Large intestine (tissue), 3 donors: ENCODE measurements around the gene CARD9. TPM values are rescaled to one million over a fixed set of nuclear protein-coding genes. Genes with fewer than 3 reads are reported as not detected.

ENCODE experiments used
- DNase-seq, 2 donors: peaks; one replicate each; pipeline versions ENCODE4 v3.0.0 to v3.0.0-alpha.2; 2013
- H3K27ac ChIP-seq: one replicate; pipeline ENCODE4 v1.5.1; 2013; ENCODE audit warnings: low read length
- H3K27me3 ChIP-seq: 2 replicates; pipeline ENCODE4 v1.6.1; 2013; ENCODE audit warnings: low read length; ENCODE audit not compliant: control insufficient read depth, insufficient read depth
- H3K36me3 ChIP-seq: 2 replicates; pipeline ENCODE4 v1.6.1; 2013; ENCODE audit warnings: low read length; ENCODE audit not compliant: control insufficient read depth, insufficient read depth
- H3K4me1 ChIP-seq: one replicate; pipeline ENCODE4 v1.6.1; 2013; ENCODE audit warnings: low read length; ENCODE audit not compliant: control insufficient read depth, insufficient read depth
- H3K4me3 ChIP-seq: one replicate; pipeline ENCODE4 v1.5.1; 2013; ENCODE audit warnings: low read length
- H3K9me3 ChIP-seq: one replicate; pipeline ENCODE4 v1.6.1; 2013; ENCODE audit warnings: mild to moderate bottlenecking, low read depth, low read length, moderate library complexity; ENCODE audit not compliant: control insufficient read depth
- WGBS: methylation state at CpG from one replicate; pipeline ENCODE4 v1.1.5; 2013; ENCODE audit warnings: low lambda C conversion rate; ENCODE audit not compliant: insufficient coverage; 5-methylcytosine and 5-hydroxymethylcytosine counted together
- polyA plus RNA-seq: library from polyadenylated mRNA; unstranded; fragments of 120-200 nt; gene quantifications from one replicate; pipeline ENCODE4 v1.2.1, GENCODE V29; 2013

Gene CARD9
- polyA plus RNA-seq, 1 donor, result 2.4 TPM

GRCh38 chr9:136334541-136334940 lies 38.9 kb downstream of the CARD9 start:
- H3K4me3 ChIP-seq, result no peak overlapping the region
- no peak overlapping the region for H3K27ac ChIP-seq
- peaks cover 6% of the 10 kb centered on the region for H3K36me3 ChIP-seq
- no CpG with 5 or more reads among the region's 21 CpGs for WGBS
- peaks cover 9% of the 10 kb centered on the region for H3K4me1 ChIP-seq
- H3K27me3 ChIP-seq, result no peaks in the 10 kb centered on the region
- no peak for DNase-seq
- H3K9me3 ChIP-seq, result no peaks in the 10 kb centered on the region

DNA sequence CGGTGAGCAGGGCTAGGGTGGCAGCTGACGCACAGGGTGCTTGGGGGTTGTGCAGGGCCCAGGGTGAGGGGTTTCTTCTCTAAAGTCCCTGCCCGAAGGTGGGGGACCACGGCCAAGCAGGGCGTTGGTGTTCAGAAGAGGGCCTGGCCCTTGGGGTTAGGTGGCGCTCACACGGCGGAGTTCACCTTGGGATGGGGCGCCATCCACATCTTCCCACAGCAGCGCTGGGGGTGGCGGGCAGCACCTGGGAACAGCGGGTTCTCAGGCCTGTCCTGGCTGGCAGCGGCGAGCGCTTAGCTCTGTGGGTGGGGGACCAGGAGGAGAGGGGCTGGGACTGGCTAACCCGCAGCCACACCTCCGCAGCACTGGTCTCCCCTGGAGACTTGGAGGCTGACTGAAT lies 40.0 kb downstream of the CARD9 start:
- no peak overlapping the region for H3K4me3 ChIP-seq
- H3K4me1 ChIP-seq, result peaks cover 19% of the 10 kb centered on the region
- H3K27me3 ChIP-seq, result no peaks in the 10 kb centered on the region
- H3K9me3 ChIP-seq, result no peaks in the 10 kb centered on the region
- DNase-seq, result no peak
- no CpG with 5 or more reads among the region's 17 CpGs for WGBS
- H3K36me3 ChIP-seq, result peaks cover 6% of the 10 kb centered on the region
- H3K27ac ChIP-seq, result no peak overlapping the region

DNA sequence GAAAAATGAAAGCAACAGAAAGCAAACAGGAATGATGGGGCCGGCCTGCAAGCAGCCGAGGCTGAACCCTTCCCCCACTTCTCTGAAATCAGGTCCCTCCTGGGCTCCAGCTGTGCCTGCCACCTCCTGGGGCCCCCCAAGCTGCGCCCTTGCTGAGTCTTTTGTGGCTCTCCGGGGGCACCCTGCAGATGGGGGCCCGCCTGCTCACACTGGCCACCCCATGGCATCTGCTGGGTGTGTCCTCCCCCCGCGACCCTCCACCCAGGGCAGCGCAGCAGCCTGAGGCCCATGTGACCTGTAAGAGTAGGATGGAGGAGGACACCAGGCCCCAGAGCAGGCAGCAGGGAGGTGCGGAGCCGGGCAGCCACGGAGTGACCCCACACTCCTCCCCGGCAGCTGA lies 40.4 kb downstream of the CARD9 start:
- H3K4me3 ChIP-seq, result no peak overlapping the region
- no peaks in the 10 kb centered on the region for H3K9me3 ChIP-seq
- no peak overlapping the region for H3K27ac ChIP-seq
- no peaks in the 10 kb centered on the region for H3K27me3 ChIP-seq
- H3K36me3 ChIP-seq, result peaks cover 6% of the 10 kb centered on the region
- peaks cover 23% of the 10 kb centered on the region for H3K4me1 ChIP-seq
- DNase-seq, result no peak
- WGBS, result no CpG with 5 or more reads among the region's 12 CpGs

DNA sequence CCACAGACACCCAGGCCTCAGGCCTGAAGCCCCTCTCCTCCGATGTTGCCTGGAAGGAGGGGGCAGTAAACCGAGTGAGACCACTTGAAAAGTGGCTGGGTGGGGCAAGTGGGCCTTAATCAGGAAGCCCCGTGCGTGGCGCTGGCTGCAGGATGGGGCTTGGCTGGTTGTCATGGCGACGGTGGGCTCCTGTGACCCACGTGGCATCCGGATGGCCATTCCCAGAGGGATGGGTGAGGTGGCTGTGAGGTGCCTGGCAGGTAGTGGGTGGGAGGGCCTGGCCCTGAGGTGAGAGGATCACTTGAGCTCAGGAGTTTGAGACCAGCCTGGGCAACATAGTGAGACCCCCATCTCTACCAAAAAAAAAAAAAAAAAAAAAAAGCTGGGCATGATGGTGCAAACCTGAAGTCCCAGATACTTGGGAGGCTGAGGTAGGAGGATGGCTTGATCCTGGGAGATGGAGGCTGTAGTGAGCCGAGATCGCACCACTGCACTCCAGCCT lies 40.9 kb downstream of the CARD9 start:
- Histone ChIP-seq H3K9me3 (no peaks in the 10 kb centered on the region), H3K27ac (no peak overlapping the region), H3K4me1 (peaks cover 24% of the 10 kb centered on the region), H3K27me3 (no peaks in the 10 kb centered on the region), H3K4me3 (no peak overlapping the region), H3K36me3 (peaks cover 6% of the 10 kb centered on the region)
- DNase-seq, result no peak
- no CpG with 5 or more reads among the region's 11 CpGs for WGBS

- WGBS, result no CpG with 5 or more reads among the region's 46 CpGs
- no peaks in the 10 kb centered on the region for H3K9me3 ChIP-seq
- no peaks in the 10 kb centered on the region for H3K27me3 ChIP-seq
- no peak overlapping the region for H3K4me3 ChIP-seq
- peaks cover 26% of the 10 kb centered on the region for H3K4me1 ChIP-seq
- no peak for DNase-seq
- no peak overlapping the region for H3K27ac ChIP-seq
- peaks cover 3% of the 10 kb centered on the region for H3K36me3 ChIP-seq
Measured at GRCh38 chr9:136331556-136332481, 41.6 kb downstream of the CARD9 start.

- no peak overlapping the region for H3K4me3 ChIP-seq
- H3K36me3 ChIP-seq, result peaks cover 3% of the 10 kb centered on the region
- no peaks in the 10 kb centered on the region for H3K9me3 ChIP-seq
- no peak overlapping the region for H3K27ac ChIP-seq
- H3K27me3 ChIP-seq, result no peaks in the 10 kb centered on the region
- H3K4me1 ChIP-seq, result peaks cover 33% of the 10 kb centered on the region
- DNase-seq, result no peak
- no CpG with 5 or more reads among the region's 15 CpGs for WGBS
Measured at GRCh38 chr9:136331030-136331429, 42.4 kb downstream of the CARD9 start.

DNA sequence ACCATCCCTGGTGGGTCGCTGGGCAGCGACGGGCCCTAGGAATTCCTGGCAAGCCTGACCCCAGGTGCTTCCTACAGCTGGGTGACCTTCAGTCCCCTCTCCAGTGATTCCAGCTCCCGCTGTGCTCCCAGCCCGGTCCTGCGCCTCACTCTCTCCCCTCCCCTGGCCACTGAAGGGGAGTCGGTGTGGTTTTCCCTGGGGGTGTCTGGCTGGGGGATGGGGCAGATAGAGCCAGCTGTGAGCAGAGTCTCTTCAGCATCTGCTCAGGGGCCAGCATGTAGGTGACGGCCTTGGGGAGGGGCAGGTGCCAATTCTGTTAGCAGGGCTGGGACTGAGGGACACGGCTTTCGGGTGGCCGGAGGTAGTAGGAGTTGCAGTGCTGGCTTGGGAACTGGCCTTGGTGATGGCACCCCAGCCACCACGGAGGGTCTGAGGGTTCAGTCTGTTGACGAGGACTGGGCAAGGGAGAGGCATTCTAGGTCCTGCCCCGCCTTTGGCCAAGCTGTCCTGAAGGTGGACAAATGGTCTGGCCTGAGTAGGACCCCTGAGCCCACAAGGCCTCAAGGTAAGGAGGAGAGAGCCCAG lies 43.0 kb downstream of the CARD9 start:
- Histone ChIP-seq H3K9me3 (no peaks in the 10 kb centered on the region), H3K4me1 (peaks cover 33% of the 10 kb centered on the region), H3K4me3 (no peak overlapping the region), H3K27ac (no peak overlapping the region), H3K36me3 (peaks cover 2% of the 10 kb centered on the region), H3K27me3 (no peaks in the 10 kb centered on the region)
- no peak for DNase-seq
- no CpG with 5 or more reads among the region's 14 CpGs for WGBS

DNA sequence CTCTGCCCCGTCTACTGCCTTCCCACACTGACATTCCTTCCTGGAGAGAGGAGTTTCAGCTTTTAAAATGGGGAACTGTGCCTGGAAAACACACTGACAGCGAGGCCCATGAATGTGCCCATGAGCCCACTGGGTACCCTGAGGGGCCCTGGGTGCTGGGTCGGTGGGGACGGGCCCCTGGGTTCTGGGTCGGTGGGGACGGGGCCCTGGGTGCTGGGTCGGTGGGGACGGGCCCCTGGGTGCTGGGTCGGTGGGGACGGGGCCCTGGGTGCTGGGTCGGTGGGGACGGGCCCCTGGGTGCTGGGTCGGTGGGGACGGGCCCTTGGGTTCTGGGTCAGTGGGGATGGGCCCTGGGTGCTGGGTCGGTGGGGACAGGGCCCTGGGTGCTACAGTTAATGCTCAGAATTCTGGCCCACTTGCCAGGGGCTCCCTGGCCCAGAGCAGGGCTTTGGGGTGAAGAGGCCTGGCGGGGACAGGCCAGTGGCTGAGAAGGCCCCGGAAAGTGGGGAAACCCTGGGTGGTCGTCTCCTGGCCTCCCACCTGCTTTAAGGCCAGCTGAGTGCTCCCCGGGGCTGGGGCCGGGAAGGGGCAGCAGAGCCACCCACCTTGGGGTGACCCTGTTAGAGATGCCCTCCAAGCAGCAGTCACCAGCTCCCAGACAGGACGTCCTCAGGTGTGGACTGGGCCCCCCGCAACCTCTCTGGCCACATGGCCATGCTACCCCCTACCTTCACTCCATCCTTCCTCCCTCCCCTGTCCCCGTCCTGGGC lies 43.6 kb downstream of the CARD9 start:
- H3K36me3 ChIP-seq, result no peaks in the 10 kb centered on the region
- no peaks in the 10 kb centered on the region for H3K27me3 ChIP-seq
- H3K9me3 ChIP-seq, result no peaks in the 10 kb centered on the region
- no peak for DNase-seq
- H3K27ac ChIP-seq, result no peak overlapping the region
- H3K4me3 ChIP-seq, result no peak overlapping the region
- peaks cover 33% of the 10 kb centered on the region for H3K4me1 ChIP-seq
- WGBS, result no CpG with 5 or more reads among the region's 23 CpGs

GRCh38 chr9:136329211-136329627 lies 44.2 kb downstream of the CARD9 start:
- Histone ChIP-seq H3K4me1 (peaks cover 33% of the 10 kb centered on the region), H3K36me3 (no peaks in the 10 kb centered on the region), H3K27me3 (no peaks in the 10 kb centered on the region), H3K9me3 (no peaks in the 10 kb centered on the region), H3K27ac (no peak overlapping the region), H3K4me3 (peak overlapping the region; percentile 54)
- no peak for DNase-seq
- WGBS, result no CpG with 5 or more reads among the region's 19 CpGs

- no peaks in the 10 kb centered on the region for H3K9me3 ChIP-seq
- WGBS, result no CpG with 5 or more reads among the region's 15 CpGs
- DNase-seq, result peak in 1 of 2 donors; percentile 53
- H3K27ac ChIP-seq, result peak overlapping the region; percentile 51
- H3K4me1 ChIP-seq, result peaks cover 33% of the 10 kb centered on the region
- no peaks in the 10 kb centered on the region for H3K27me3 ChIP-seq
- H3K4me3 ChIP-seq, result peak overlapping the region; percentile 54
- H3K36me3 ChIP-seq, result no peaks in the 10 kb centered on the region
Measured at GRCh38 chr9:136328622-136329041, 44.8 kb downstream of the CARD9 start.
